ENCODE data around the gene TBL1XR1. TPM values are rescaled to one million over a fixed set of nuclear protein-coding genes. Genes with fewer than 3 reads are reported as not detected.

The TBL1XR1 gene
- total and polyA plus RNA-seq, 2 of the 13 experiments (the other 11 are each of a cell fraction or from before 2014, with no cell fraction given): 57.7 to 62.5 TPM

DNA sequence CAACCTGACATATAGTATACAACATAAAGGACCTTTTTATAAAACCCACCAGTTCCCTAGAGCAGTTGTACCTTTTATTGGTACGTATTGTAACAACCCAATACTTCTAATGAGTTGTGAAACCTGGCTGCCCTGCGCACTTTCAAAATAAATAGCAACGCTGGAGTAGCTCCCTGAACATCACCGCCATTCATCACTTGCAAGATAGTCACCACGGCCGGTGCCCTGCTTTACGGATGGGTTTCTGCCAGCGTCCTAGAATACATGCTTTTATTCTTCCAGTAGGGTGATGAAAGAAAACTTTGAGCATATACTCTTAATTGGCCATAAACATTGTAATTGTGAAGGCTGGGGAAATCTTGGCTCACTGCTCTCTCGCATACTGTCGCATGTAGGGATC is 220.7 kb downstream of the TBL1XR1 start:
- Histone ChIP-seq H3K79me2 (ENCODE audit: insufficient read depth, low read length) (no peaks in the 10 kb centered on the region), H3K27ac (ENCODE audit: extremely low read length, insufficient read depth, low read length) (no peak overlapping the region), H2AFZ (ENCODE audit: low read length) (no peak overlapping the region), H3K9me3 (ENCODE audit: low read length) (no peaks in the 10 kb centered on the region), H3K27me3 (ENCODE audit: control insufficient read depth in 1 of 2, insufficient read depth in 2 of 2, low read length in 2 of 2) (no peaks in the 10 kb centered on the region), H3K4me3 (replicated peaks in 1 of 3; ENCODE audit: insufficient read depth in 1 of 3, low read depth in 2 of 3, low read length in 3 of 3) (no peak overlapping the region), H3K36me3 (replicated peaks in 1 of 2; ENCODE audit: control insufficient read depth in 1 of 2, insufficient read depth in 2 of 2, low read length in 2 of 2) (no peaks in the 10 kb centered on the region), H4K20me1 (ENCODE audit: insufficient read depth, low read length) (no peaks in the 10 kb centered on the region), H3K9ac (ENCODE audit: insufficient read depth, low read depth, low read length) (no peak overlapping the region), H3K4me1 (ENCODE audit: insufficient read depth, low read length) (no peaks in the 10 kb centered on the region), H3K4me2 (ENCODE audit: low read depth, low read length) (no peak overlapping the region)
- ChIA-PET POLR2A (no interaction called here), CTCF (ENCODE audit: low intra/inter-chr PET ratio, low total read pairs) (no interaction called here)
- no peak for ATAC-seq
- in situ Hi-C loops (cut with HindIII; ENCODE audit: extremely low pct_ligation_motif_present, low pct_unique_long_range_greater_than_20kb): no loop called here
- BruUV-seq (replicated peaks): no TSS peak
- TF ChIP-seq SRSF9 (IDR thresholded peaks at IDR 0.05; ENCODE audit: borderline replicate concordance, insufficient read depth, low read depth, low read length, poor library complexity, severe bottlenecking): no peak
- no peak for TF ChIP-seq IRF2 (CRISPR knock-in tag; IDR thresholded peaks at IDR 0.05)
- no peak for TF ChIP-seq THAP11 (CRISPR knock-in tag; IDR thresholded peaks at IDR 0.05)
- TF ChIP-seq FOXC1 (CRISPR knock-in tag; IDR thresholded peaks at IDR 0.05; ENCODE audit: borderline replicate concordance): no peak
- no peak for TF ChIP-seq ZBTB8A (CRISPR knock-in tag; IDR thresholded peaks at IDR 0.05; ENCODE audit: borderline replicate concordance, low read depth)
- TF ChIP-seq ZBTB7A (CRISPR knock-in tag; IDR thresholded peaks at IDR 0.05): no peak
- TF ChIP-seq, protein P1, sequence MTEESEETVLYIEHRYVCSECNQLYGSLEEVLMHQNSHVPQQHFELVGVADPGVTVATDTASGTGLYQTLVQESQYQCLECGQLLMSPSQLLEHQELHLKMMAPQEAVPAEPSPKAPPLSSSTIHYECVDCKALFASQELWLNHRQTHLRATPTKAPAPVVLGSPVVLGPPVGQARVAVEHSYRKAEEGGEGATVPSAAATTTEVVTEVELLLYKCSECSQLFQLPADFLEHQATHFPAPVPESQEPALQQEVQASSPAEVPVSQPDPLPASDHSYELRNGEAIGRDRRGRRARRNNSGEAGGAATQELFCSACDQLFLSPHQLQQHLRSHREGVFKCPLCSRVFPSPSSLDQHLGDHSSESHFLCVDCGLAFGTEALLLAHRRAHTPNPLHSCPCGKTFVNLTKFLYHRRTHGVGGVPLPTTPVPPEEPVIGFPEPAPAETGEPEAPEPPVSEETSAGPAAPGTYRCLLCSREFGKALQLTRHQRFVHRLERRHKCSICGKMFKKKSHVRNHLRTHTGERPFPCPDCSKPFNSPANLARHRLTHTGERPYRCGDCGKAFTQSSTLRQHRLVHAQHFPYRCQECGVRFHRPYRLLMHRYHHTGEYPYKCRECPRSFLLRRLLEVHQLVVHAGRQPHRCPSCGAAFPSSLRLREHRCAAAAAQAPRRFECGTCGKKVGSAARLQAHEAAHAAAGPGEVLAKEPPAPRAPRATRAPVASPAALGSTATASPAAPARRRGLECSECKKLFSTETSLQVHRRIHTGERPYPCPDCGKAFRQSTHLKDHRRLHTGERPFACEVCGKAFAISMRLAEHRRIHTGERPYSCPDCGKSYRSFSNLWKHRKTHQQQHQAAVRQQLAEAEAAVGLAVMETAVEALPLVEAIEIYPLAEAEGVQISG (CRISPR knock-in tag; IDR thresholded peaks at IDR 0.05): no peak
- TF ChIP-seq ATF7-NPFF (CRISPR knock-in tag; IDR thresholded peaks at IDR 0.05; ENCODE audit: low read depth): no peak
- TF ChIP-seq, protein P2, sequence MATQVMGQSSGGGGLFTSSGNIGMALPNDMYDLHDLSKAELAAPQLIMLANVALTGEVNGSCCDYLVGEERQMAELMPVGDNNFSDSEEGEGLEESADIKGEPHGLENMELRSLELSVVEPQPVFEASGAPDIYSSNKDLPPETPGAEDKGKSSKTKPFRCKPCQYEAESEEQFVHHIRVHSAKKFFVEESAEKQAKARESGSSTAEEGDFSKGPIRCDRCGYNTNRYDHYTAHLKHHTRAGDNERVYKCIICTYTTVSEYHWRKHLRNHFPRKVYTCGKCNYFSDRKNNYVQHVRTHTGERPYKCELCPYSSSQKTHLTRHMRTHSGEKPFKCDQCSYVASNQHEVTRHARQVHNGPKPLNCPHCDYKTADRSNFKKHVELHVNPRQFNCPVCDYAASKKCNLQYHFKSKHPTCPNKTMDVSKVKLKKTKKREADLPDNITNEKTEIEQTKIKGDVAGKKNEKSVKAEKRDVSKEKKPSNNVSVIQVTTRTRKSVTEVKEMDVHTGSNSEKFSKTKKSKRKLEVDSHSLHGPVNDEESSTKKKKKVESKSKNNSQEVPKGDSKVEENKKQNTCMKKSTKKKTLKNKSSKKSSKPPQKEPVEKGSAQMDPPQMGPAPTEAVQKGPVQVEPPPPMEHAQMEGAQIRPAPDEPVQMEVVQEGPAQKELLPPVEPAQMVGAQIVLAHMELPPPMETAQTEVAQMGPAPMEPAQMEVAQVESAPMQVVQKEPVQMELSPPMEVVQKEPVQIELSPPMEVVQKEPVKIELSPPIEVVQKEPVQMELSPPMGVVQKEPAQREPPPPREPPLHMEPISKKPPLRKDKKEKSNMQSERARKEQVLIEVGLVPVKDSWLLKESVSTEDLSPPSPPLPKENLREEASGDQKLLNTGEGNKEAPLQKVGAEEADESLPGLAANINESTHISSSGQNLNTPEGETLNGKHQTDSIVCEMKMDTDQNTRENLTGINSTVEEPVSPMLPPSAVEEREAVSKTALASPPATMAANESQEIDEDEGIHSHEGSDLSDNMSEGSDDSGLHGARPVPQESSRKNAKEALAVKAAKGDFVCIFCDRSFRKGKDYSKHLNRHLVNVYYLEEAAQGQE (IDR thresholded peaks at IDR 0.05; ENCODE audit: borderline replicate concordance in 1 of 2, low read depth in 1 of 2, low read length in 2 of 2): no peak
- TF ChIP-seq, protein P3, sequence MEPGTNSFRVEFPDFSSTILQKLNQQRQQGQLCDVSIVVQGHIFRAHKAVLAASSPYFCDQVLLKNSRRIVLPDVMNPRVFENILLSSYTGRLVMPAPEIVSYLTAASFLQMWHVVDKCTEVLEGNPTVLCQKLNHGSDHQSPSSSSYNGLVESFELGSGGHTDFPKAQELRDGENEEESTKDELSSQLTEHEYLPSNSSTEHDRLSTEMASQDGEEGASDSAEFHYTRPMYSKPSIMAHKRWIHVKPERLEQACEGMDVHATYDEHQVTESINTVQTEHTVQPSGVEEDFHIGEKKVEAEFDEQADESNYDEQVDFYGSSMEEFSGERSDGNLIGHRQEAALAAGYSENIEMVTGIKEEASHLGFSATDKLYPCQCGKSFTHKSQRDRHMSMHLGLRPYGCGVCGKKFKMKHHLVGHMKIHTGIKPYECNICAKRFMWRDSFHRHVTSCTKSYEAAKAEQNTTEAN (CRISPR knock-in tag; conservative IDR thresholded peaks at IDR 0.05): no peak
- TF ChIP-seq FOXO1 (CRISPR knock-in tag; IDR thresholded peaks at IDR 0.05): no peak
- no peak for TF ChIP-seq PRMT3 (CRISPR knock-in tag; IDR thresholded peaks at IDR 0.05; ENCODE audit: borderline replicate concordance, low read depth)
- no peak for TF ChIP-seq REXO4 (CRISPR knock-in tag; IDR thresholded peaks at IDR 0.05; ENCODE audit: borderline replicate concordance)
- intact Hi-C loops (cut with micrococcal nuclease; ENCODE audit: unreplicated experiment): no loop called here
- 70% methylated on average over 10 of the region's 10 CpGs for WGBS (ENCODE audit: low lambda C conversion rate)
- no peak for FAIRE-seq
- DNase-seq (ENCODE audit: low spot score): no peak
